NCI-H1694 (cell line): ENCODE results near the gene HECTD3.
"Not testable (repeated sequence)": the region's sequence is repeated elsewhere in the genome, so short reads cannot be mapped to it uniquely, and the experiment has no call there.

ENCODE experiments used
- DNase-seq: peaks from one replicate; lab custom pipeline; 2025; lab: John Stamatoyannopoulos, UW

Gene HECTD3

DNA sequence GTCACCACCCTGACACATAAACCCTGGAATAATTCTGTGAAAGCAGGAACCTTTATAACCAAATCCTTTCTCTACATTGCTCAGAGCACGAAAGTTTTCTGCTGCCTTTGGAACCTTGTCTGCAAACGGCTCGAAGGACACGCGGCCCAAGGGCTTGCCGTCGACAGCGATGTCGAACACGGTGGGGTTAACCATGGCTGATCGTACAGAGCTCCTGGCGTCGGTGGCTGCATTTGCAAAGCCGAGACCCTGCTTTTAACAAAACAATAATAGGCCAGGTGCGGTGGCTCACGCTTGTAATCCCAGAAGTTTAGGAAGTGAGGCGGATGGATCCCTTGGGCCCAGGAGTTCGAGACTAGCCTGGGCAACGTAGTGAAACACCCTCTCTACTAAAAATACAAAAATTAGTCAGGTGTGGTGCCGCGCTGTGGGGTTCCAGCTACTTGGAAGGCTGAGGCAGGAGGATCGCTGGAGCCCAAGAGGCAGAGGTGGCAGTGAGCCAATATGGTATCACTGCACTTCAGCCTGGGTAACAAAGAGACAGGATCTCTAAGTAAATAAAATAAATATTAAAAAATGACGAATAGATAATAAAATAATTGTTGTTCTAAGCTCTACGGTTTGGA, 22.5 kb downstream of the HECTD3 start:
- DNase-seq: no peak

DNA sequence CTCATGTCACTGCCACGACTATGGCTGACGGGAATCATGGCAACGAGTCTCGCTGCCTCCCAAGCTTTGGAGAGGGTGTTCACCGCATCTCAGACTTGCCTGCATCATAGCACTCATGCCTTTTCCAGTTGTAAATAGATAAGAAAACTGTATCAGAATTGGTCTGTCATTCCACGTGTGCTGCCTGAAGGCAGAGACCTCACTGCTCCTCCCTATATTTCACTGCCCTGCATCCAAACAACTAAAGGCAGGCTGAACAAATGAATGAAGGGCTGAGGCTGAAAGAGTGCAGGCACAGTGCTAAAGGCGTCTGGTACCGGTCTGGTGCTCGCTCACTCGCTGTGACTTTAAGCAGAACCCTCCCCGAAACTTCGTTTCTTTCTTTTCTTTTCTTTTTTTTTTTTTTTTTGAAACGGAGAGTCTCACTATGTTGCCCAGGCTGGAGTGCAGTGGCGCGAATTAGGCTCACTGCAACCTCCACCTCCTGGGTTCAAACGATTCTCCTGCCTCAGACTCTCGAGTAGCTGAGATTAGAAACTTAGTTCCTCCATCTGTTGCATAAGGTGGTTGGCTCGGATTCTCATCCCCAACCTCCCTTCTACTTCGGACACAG, 25.3 kb downstream of the HECTD3 start:
- no peak for DNase-seq

DNA sequence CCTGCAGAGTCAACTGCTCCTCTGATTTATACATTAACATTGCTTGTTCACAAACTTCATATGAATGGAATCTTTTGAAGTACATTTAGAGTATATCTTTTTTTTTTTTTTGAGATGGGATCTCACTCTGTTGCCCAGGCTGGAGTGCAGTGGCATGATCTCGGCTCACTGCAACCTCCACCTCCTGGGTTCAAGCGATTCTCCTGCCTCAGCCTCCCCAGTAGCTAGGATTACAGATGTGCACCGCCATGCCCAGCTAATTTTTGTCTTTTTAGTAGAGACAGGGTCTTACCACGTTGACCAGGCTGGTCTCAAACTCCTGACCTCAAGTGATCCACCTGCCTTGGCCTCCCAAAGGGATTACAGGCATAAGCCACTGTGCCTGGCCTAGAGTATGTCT, 33.8 kb downstream of the HECTD3 start:
- DNase-seq: not testable (repeated sequence)

DNA sequence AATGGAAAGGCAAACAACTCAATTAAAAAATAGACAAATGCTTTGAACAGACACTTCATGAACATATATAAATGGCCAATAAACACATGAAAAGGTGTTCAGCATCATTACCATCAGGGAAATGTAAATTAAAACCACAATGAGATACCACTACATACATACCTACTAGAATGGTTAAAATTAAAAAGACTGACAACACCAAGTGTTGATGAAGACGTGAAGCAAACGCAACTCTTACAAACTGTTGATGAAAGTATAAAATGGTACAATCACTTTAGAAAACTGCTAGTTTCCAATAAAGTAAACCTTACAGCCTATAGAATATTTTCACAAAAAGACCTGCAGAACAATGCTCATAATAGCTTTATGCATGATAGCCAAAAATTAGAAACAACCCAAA, 34.9 kb downstream of the HECTD3 start:
- no peak for DNase-seq

GRCh38 chr1:44973645-44974044, 37.5 kb downstream of the HECTD3 start:
- no peak for DNase-seq

- no peak for DNase-seq
Observed at GRCh38 chr1:44970317-44970716, 40.8 kb downstream of the HECTD3 start.

- DNase-seq: no peak
Observed at GRCh38 chr1:44964396-44964795, 46.7 kb downstream of the HECTD3 start.

DNA sequence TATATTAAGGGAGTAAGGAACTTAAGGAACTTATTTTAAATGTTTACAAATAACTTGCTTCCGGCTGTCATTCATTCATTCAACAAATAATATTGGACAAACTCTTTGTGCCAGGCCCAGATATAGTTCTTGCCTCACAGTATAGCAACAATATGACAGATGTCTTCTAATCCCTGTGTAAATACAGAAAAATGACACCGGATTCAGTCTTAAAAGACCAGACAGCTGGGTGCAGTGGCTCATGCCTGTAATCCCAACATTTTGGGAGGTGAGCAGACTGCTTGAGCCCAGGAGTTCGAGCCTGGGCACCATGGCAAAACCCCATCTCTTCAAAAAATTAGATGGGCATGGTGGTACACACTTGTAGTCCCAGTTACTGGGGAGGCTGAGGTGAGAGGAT, 48.4 kb downstream of the HECTD3 start:
- DNase-seq: peak; percentile 82

DNA sequence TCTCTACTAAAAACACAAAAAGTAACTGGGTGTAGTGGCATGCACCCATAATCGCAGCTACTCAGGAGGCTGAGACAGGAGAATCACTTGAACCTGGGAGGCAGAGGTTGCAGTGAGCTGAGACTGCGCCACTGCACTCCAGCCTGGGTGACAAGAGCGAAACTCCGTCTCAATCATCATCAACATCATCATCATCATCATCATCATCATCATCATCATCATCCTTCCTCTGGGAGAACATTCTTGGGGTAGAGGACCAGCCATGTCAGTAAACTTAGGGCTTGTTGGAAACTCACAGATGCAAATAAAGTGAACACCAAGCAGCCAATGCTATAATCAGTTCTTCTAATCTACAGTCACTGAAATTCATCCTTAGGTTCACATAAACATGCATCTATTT, 49.1 kb downstream of the HECTD3 start:
- not testable (repeated sequence) for DNase-seq

DNA sequence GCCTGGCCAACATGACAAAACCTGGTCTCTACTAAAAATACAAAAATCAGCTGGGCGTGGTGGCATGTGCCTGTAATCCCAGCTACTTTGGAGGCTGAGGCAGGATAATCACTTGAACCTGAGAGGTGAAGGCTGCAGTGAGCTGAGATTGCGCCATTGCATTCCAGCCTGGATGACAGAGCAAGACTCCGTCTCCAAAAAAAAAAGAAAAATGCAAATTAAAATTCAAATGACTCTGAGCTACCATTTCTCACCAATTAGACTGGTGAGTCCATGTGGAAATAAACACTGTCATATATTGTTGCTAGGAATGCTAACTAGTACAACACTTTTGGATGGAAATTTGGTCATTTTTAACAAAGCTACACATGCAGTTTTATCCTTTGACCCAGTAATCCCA, 53.6 kb downstream of the HECTD3 start:
- DNase-seq: not testable (repeated sequence)

DNA sequence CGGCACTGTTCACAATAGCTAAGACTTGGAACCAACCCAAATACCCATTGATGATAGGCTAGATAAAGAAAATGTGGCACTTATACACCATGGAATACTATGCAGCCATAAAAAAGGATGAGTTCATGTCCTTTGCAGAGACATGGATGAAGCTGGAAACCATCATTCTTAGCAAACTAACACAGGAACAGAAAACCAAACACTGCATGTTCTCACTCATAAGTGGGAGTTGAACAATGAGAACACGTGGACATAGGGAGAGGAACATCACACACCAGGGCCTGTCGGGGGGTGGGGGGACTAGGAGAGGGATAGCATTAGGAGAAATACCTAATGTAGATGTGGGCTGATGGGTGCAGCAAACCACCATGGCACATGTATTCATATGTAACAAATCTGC, 55.0 kb downstream of the HECTD3 start:
- not testable (repeated sequence) for DNase-seq
